PFSK-1 (cell line): ENCODE data around the gene TMEM203.

Experiments used
- POLR2AphosphoS5 ChIP-seq: IDR thresholded peaks from 2 replicates; pipeline ENCODE4 v1.6.1; 2012; ENCODE audit warnings: low read depth, mild to moderate bottlenecking, control low read depth, low read length, moderate library complexity
- SIN3A ChIP-seq: IDR thresholded peaks from 2 replicates; pipeline ENCODE4 v1.6.1; 2012; ENCODE audit warnings: mild to moderate bottlenecking, low read length, moderate library complexity, borderline replicate concordance; ENCODE audit not compliant: insufficient read depth
- TAF1 ChIP-seq: IDR thresholded peaks from 2 replicates; pipeline ENCODE4 v1.6.1; 2012; ENCODE audit warnings: low read length, control low read depth, borderline replicate concordance; ENCODE audit not compliant: insufficient read depth
- TF ChIP-seq, protein P1 (sequence below), 2 experiments: IDR thresholded peaks; 2 replicates each; pipeline versions ENCODE4 v1.6.1 to v1.8.0; 2011 to 2012; ENCODE audit warnings: low read depth in 2 of 2, low read length in 2 of 2, control low read depth in 1 of 2, inconsistent platforms in 1 of 2, mild to moderate bottlenecking in 1 of 2, moderate library complexity in 1 of 2; ENCODE audit not compliant: insufficient read depth in 1 of 2

- TF ChIP-seq POLR2AphosphoS5 = no peak
- TF ChIP-seq, protein P1, sequence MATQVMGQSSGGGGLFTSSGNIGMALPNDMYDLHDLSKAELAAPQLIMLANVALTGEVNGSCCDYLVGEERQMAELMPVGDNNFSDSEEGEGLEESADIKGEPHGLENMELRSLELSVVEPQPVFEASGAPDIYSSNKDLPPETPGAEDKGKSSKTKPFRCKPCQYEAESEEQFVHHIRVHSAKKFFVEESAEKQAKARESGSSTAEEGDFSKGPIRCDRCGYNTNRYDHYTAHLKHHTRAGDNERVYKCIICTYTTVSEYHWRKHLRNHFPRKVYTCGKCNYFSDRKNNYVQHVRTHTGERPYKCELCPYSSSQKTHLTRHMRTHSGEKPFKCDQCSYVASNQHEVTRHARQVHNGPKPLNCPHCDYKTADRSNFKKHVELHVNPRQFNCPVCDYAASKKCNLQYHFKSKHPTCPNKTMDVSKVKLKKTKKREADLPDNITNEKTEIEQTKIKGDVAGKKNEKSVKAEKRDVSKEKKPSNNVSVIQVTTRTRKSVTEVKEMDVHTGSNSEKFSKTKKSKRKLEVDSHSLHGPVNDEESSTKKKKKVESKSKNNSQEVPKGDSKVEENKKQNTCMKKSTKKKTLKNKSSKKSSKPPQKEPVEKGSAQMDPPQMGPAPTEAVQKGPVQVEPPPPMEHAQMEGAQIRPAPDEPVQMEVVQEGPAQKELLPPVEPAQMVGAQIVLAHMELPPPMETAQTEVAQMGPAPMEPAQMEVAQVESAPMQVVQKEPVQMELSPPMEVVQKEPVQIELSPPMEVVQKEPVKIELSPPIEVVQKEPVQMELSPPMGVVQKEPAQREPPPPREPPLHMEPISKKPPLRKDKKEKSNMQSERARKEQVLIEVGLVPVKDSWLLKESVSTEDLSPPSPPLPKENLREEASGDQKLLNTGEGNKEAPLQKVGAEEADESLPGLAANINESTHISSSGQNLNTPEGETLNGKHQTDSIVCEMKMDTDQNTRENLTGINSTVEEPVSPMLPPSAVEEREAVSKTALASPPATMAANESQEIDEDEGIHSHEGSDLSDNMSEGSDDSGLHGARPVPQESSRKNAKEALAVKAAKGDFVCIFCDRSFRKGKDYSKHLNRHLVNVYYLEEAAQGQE (IDR thresholded peaks at IDR 0.05; ENCODE audit: insufficient read depth in 1 of 2, low read depth in 2 of 2, low read length in 2 of 2) = no peak
- TF ChIP-seq TAF1 = no peak
- TF ChIP-seq SIN3A = no peak
Observed at GRCh38 chr9:137185921-137186320, 19.5 kb downstream of the TMEM203 start.
